ENCODE results near the gene PPEF1.

The PPEF1 gene

DNA sequence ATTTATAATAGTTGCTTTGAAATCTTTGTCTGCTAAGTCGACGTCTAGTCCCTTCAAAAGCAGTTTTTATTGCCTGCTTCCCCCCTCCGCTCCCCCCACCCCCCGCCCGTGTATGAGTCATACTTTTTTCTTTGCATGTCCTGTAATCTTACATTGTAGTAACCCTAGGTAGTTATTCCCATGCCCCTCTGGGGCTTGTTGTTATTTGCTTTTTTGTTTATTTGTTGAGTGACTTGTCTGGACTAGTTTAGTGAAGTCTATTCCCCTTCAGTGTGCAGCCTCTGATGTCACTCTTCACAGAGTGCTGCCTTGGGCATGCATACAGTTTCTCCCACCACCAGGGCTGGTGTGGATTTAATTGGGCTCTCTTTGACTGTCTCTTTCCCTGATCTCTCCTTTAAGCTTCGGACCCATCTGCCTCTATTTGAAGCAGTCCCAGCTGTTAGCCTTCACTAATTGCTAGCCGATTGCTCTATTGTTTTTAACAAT is 86.2 kb downstream of the PPEF1 start:
- Mint-ChIP-seq H3K36me3 (ENCODE audit: low read depth) (no peaks in the 10 kb centered on the region), H3K4me1 (peaks cover 25% of the 10 kb centered on the region), H3K27me3 (ENCODE audit: low read depth, poor library complexity) (no peaks in the 10 kb centered on the region), H3K27ac (peak overlapping the region; percentile 82), H3K9me3 (peaks cover 49% of the 10 kb centered on the region), H3K4me3 (peak overlapping the region; percentile 47)
- no peak for DNase-seq
- no peak for TF ChIP-seq CTCF (IDR thresholded peaks at IDR 0.05)

- peaks cover 20% of the 10 kb centered on the region for H3K4me1 Mint-ChIP-seq
- peak overlapping the region; percentile 16 for H3K27ac Mint-ChIP-seq
- TF ChIP-seq CTCF (IDR thresholded peaks at IDR 0.05) = no peak
- no peak for DNase-seq
- H3K9me3 Mint-ChIP-seq = peaks cover 37% of the 10 kb centered on the region
- no peak overlapping the region for H3K4me3 Mint-ChIP-seq
- H3K36me3 Mint-ChIP-seq (ENCODE audit: low read depth) = no peaks in the 10 kb centered on the region
- no peaks in the 10 kb centered on the region for H3K27me3 Mint-ChIP-seq (ENCODE audit: low read depth, poor library complexity)
These were observed 89.7 kb downstream of the PPEF1 start for GRCh38 chrX:18797141-18797540.

DNA sequence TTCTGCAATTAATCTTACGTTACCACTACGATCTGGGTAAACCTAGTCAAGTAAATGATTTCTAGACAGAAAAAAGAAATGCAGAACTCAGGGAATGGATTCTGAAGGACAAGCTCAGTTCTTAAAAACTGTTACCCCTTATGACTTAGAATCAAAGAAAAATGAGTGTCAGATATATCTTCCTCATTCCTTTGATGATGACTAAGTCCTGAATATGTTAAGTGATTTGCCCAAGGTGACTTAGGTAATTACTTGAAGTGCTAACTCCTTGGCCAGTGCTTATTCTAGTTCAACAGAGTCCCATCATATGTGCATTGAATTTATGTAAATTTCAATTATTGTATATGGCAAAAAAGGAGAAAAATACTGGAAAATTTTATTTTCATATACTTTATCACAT is 92.5 kb downstream of the PPEF1 start:
- no peak for TF ChIP-seq CTCF (IDR thresholded peaks at IDR 0.05)
- Mint-ChIP-seq H3K27me3 (ENCODE audit: low read depth, poor library complexity) (no peaks in the 10 kb centered on the region), H3K9me3 (peaks cover 56% of the 10 kb centered on the region), H3K4me1 (no peaks in the 10 kb centered on the region), H3K27ac (no peak overlapping the region), H3K4me3 (no peak overlapping the region), H3K36me3 (ENCODE audit: low read depth) (no peaks in the 10 kb centered on the region)
- no peak for DNase-seq

- no peaks in the 10 kb centered on the region for H3K4me1 Mint-ChIP-seq
- no peak for DNase-seq
- H3K27me3 Mint-ChIP-seq (ENCODE audit: low read depth, poor library complexity) = no peaks in the 10 kb centered on the region
- no peaks in the 10 kb centered on the region for H3K36me3 Mint-ChIP-seq (ENCODE audit: low read depth)
- H3K9me3 Mint-ChIP-seq = peaks cover 39% of the 10 kb centered on the region
- no peak overlapping the region for H3K27ac Mint-ChIP-seq
- H3K4me3 Mint-ChIP-seq = no peak overlapping the region
- TF ChIP-seq CTCF (IDR thresholded peaks at IDR 0.05) = no peak
These were observed 102.2 kb downstream of the PPEF1 start for GRCh38 chrX:18809641-18810040.

DNA sequence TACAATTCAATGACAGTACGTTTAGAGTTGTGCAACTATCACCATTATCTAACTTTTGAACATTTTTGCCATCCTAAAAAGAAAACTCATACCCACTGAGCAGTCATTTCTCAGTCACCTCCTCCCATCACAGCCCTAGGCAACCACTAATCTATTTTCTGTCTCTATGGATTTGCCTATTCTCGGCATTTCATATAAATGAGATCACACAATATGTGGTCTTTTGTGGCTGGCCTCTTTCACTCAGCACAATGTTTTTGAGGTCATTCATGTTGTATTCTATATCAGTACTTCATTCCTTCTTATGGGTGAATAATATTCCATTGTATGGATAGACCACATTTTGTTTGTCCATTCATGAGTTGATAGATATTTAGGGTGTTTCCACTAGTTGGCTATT is 103.0 kb downstream of the PPEF1 start:
- no peaks in the 10 kb centered on the region for H3K36me3 Mint-ChIP-seq (ENCODE audit: low read depth)
- no peak for DNase-seq
- no peaks in the 10 kb centered on the region for H3K27me3 Mint-ChIP-seq (ENCODE audit: low read depth, poor library complexity)
- H3K9me3 Mint-ChIP-seq = peaks cover 45% of the 10 kb centered on the region
- no peak overlapping the region for H3K4me3 Mint-ChIP-seq
- no peak overlapping the region for H3K27ac Mint-ChIP-seq
- no peak for TF ChIP-seq CTCF (IDR thresholded peaks at IDR 0.05)
- no peaks in the 10 kb centered on the region for H3K4me1 Mint-ChIP-seq

DNA sequence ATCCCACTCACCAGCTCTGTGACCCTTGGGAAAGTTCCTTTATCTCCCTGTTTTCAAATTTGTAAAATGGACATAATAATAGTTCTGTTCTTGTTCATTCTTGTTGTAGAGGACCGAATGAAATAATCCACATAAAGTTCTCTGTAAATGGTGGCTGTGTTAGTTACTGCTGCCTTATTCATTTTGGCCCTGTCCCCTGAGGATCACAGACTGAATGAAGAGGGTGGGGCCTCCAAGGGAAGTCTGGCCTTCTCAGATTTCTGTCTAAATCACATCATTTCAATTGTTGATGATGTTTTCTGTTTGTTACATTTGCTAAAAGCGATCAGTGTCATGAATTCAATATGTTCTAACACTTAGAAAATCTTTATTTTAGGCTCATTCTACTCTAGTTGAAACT is 117.9 kb downstream of the PPEF1 start:
- no peak for DNase-seq
- TF ChIP-seq CTCF (IDR thresholded peaks at IDR 0.05) = no peak
- Mint-ChIP-seq H3K4me3 (no peak overlapping the region), H3K27ac (no peak overlapping the region), H3K4me1 (peaks cover 14% of the 10 kb centered on the region), H3K27me3 (ENCODE audit: low read depth, poor library complexity) (peaks cover 6% of the 10 kb centered on the region), H3K36me3 (ENCODE audit: low read depth) (peaks cover 5% of the 10 kb centered on the region), H3K9me3 (peaks cover 67% of the 10 kb centered on the region)

Measured in nephron progenitor cell (in vitro differentiated cells).